WTC11 (cell line): ENCODE measurements around the gene SMAD3.

ENCODE experiments used
- IRF2 ChIP-seq: sonication (generic); formaldehyde crosslinking; IDR thresholded peaks from 2 replicates; pipeline ENCODE4 v1.8.0; 2022; ENCODE audit warnings: low read depth, missing genetic modification reagents, borderline replicate concordance
- NFATC4 ChIP-seq: fragments of 250-450 bp; sonication (Bioruptor Pico); IDR thresholded peaks from 2 replicates; pipeline ENCODE4 v1.9.0; 2021; ENCODE audit warnings: mild to moderate bottlenecking
- NFYB ChIP-seq: sonication (generic); formaldehyde crosslinking; conservative IDR thresholded peaks from 2 replicates; pipeline ENCODE4 v1.8.0; 2022; ENCODE audit warnings: low read depth, missing genetic modification reagents
- NR2C2 ChIP-seq: sonication (generic); formaldehyde crosslinking; IDR thresholded peaks from 2 replicates; pipeline ENCODE4 v1.8.0; 2022; ENCODE audit warnings: mild to moderate bottlenecking, missing genetic modification reagents
- SMAD3 ChIP-seq: sonication (generic); formaldehyde crosslinking; IDR thresholded peaks from 2 replicates; pipeline ENCODE4 v1.8.0; 2022; ENCODE audit warnings: missing genetic modification reagents, mild to moderate bottlenecking, borderline replicate concordance
- TCF7 ChIP-seq: sonication (generic); formaldehyde crosslinking; IDR thresholded peaks from 2 replicates; pipeline ENCODE4 v1.8.0; 2022; ENCODE audit warnings: mild to moderate bottlenecking, low read depth, missing genetic modification reagents, moderate library complexity
- ZNF121 ChIP-seq: sonication (generic); formaldehyde crosslinking; IDR thresholded peaks from 2 replicates; pipeline ENCODE4 v1.8.0; 2023; ENCODE audit warnings: missing genetic modification reagents
- TF ChIP-seq, protein P1 (sequence below): sonication (generic); formaldehyde crosslinking; IDR thresholded peaks from 2 replicates; pipeline ENCODE4 v1.8.0; 2022; ENCODE audit warnings: missing genetic modification reagents
- TF ChIP-seq, protein P2 (sequence below): fragments of 200-600 bp; IDR thresholded peaks from 2 replicates; pipeline ENCODE4 v1.8.0; 2022; ENCODE audit warnings: antibody characterized with exemption
- TF ChIP-seq, protein P3 (sequence below): sonication (generic); formaldehyde crosslinking; IDR thresholded peaks from 2 replicates; pipeline ENCODE4 v1.8.0; 2022; ENCODE audit warnings: mild to moderate bottlenecking, missing genetic modification reagents
- TF ChIP-seq, protein P4 (sequence below): sonication (generic); formaldehyde crosslinking; IDR thresholded peaks from 2 replicates; pipeline ENCODE4 v1.8.1; 2022; ENCODE audit warnings: mild to moderate bottlenecking, moderate library complexity, missing genetic modification reagents
- TF ChIP-seq, protein P5 (sequence below): sonication (generic); formaldehyde crosslinking; IDR thresholded peaks from 2 replicates; pipeline ENCODE4 v1.8.0; 2023; ENCODE audit warnings: missing genetic modification reagents

DNA sequence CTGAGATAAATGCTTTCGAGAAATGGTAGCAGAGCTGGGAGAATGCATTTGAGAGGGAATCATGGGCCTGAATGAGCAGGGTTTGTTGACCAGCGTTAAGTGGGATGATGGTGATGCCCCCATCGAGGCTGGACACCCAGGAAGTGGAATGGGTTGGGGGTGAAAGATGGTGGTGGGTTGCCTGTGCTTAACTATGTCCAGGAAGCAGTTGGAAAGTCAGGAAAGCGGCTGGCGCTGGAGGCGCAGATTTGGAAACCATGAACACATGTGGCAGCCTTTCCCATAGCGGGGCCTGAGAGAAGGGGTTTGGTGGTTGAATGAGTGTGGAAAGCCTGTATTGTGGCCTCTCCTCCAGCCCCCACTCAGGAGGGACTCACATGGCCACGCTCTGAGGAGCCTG is 108.4 kb downstream of the SMAD3 start:
- TF ChIP-seq, protein P1, sequence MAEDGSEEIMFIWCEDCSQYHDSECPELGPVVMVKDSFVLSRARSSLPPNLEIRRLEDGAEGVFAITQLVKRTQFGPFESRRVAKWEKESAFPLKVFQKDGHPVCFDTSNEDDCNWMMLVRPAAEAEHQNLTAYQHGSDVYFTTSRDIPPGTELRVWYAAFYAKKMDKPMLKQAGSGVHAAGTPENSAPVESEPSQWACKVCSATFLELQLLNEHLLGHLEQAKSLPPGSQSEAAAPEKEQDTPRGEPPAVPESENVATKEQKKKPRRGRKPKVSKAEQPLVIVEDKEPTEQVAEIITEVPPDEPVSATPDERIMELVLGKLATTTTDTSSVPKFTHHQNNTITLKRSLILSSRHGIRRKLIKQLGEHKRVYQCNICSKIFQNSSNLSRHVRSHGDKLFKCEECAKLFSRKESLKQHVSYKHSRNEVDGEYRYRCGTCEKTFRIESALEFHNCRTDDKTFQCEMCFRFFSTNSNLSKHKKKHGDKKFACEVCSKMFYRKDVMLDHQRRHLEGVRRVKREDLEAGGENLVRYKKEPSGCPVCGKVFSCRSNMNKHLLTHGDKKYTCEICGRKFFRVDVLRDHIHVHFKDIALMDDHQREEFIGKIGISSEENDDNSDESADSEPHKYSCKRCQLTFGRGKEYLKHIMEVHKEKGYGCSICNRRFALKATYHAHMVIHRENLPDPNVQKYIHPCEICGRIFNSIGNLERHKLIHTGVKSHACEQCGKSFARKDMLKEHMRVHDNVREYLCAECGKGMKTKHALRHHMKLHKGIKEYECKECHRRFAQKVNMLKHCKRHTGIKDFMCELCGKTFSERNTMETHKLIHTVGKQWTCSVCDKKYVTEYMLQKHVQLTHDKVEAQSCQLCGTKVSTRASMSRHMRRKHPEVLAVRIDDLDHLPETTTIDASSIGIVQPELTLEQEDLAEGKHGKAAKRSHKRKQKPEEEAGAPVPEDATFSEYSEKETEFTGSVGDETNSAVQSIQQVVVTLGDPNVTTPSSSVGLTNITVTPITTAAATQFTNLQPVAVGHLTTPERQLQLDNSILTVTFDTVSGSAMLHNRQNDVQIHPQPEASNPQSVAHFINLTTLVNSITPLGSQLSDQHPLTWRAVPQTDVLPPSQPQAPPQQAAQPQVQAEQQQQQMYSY (CRISPR knock-in tag), result no peak
- TF ChIP-seq, protein P2, sequence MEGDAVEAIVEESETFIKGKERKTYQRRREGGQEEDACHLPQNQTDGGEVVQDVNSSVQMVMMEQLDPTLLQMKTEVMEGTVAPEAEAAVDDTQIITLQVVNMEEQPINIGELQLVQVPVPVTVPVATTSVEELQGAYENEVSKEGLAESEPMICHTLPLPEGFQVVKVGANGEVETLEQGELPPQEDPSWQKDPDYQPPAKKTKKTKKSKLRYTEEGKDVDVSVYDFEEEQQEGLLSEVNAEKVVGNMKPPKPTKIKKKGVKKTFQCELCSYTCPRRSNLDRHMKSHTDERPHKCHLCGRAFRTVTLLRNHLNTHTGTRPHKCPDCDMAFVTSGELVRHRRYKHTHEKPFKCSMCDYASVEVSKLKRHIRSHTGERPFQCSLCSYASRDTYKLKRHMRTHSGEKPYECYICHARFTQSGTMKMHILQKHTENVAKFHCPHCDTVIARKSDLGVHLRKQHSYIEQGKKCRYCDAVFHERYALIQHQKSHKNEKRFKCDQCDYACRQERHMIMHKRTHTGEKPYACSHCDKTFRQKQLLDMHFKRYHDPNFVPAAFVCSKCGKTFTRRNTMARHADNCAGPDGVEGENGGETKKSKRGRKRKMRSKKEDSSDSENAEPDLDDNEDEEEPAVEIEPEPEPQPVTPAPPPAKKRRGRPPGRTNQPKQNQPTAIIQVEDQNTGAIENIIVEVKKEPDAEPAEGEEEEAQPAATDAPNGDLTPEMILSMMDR, result no peak
- TF ChIP-seq, protein P3, sequence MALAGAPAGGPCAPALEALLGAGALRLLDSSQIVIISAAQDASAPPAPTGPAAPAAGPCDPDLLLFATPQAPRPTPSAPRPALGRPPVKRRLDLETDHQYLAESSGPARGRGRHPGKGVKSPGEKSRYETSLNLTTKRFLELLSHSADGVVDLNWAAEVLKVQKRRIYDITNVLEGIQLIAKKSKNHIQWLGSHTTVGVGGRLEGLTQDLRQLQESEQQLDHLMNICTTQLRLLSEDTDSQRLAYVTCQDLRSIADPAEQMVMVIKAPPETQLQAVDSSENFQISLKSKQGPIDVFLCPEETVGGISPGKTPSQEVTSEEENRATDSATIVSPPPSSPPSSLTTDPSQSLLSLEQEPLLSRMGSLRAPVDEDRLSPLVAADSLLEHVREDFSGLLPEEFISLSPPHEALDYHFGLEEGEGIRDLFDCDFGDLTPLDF, result no peak
- TF ChIP-seq NFATC4 (CRISPR knock-in tag) (no peak), IRF2 (CRISPR knock-in tag) (no peak), NR2C2 (CRISPR knock-in tag) (no peak), NFYB (CRISPR knock-in tag) (no peak), TCF7 (CRISPR knock-in tag) (no peak), SMAD3 (no peak), ZNF121 (no peak)
- TF ChIP-seq, protein P4, sequence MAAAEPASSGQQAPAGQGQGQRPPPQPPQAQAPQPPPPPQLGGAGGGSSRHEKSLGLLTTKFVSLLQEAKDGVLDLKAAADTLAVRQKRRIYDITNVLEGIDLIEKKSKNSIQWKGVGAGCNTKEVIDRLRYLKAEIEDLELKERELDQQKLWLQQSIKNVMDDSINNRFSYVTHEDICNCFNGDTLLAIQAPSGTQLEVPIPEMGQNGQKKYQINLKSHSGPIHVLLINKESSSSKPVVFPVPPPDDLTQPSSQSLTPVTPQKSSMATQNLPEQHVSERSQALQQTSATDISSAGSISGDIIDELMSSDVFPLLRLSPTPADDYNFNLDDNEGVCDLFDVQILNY, result no peak
- TF ChIP-seq, protein P5, sequence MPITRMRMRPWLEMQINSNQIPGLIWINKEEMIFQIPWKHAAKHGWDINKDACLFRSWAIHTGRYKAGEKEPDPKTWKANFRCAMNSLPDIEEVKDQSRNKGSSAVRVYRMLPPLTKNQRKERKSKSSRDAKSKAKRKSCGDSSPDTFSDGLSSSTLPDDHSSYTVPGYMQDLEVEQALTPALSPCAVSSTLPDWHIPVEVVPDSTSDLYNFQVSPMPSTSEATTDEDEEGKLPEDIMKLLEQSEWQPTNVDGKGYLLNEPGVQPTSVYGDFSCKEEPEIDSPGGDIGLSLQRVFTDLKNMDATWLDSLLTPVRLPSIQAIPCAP (CRISPR knock-in tag), result no peak
